HepG2 (cell line): ENCODE results near the gene CCNL1. TPM values are rescaled to one million over a fixed set of nuclear protein-coding genes. Genes with fewer than 3 reads are reported as not detected.

Source experiments
- DPF2 ChIP-seq: sonication (generic); formaldehyde crosslinking; IDR thresholded peaks from 2 replicates; pipeline ENCODE4 v1.4.0; 2020; ENCODE audit warnings: mild to moderate bottlenecking, low read depth, missing genetic modification reagents, borderline replicate concordance
- ELF3 ChIP-seq: IDR thresholded peaks from 2 replicates; pipeline ENCODE4 v1.6.1; 2016; ENCODE audit warnings: missing genetic modification reagents, missing compliant biosample characterization
- ESRRA ChIP-seq: sonication (generic); formaldehyde crosslinking; IDR thresholded peaks from 2 replicates; pipeline ENCODE4 v1.5.1; 2020; ENCODE audit warnings: mild to moderate bottlenecking, low read depth, missing genetic modification reagents
- GPBP1L1 ChIP-seq: sonication (generic); formaldehyde crosslinking; IDR thresholded peaks from 2 replicates; pipeline ENCODE4 v1.5.0; 2020; ENCODE audit warnings: mild to moderate bottlenecking, missing genetic modification reagents
- HNRNPLL ChIP-seq: fragments of 200-400 bp; formaldehyde crosslinking; IDR thresholded peaks from 2 replicates; pipeline ENCODE4 v1.6.1; 2017; ENCODE audit warnings: mild to moderate bottlenecking, low read depth, low read length; ENCODE audit not compliant: poor library complexity, severe bottlenecking
- IRF1 ChIP-seq: sonication (generic); formaldehyde crosslinking; IDR thresholded peaks from 2 replicates; pipeline ENCODE4 v1.4.0; 2020; ENCODE audit warnings: low read depth, mild to moderate bottlenecking, missing genetic modification reagents
- JUNB ChIP-seq: sonication (generic); formaldehyde crosslinking; IDR thresholded peaks from 2 replicates; pipeline ENCODE4 v1.8.0; 2022; ENCODE audit warnings: missing genetic modification reagents, mild to moderate bottlenecking, borderline replicate concordance
- MTERF4 ChIP-seq: sonication (generic); formaldehyde crosslinking; IDR thresholded peaks from 2 replicates; pipeline ENCODE4 v1.8.0; 2023; ENCODE audit warnings: mild to moderate bottlenecking, missing genetic modification reagents
- NFKBIZ ChIP-seq: IDR thresholded peaks from 2 replicates; pipeline ENCODE4 v1.6.1; 2018; ENCODE audit warnings: missing genetic modification reagents, missing compliant biosample characterization
- SOX13 ChIP-seq, 3 experiments: fragments of 450-650 bp in 1 of 3; sonication (generic) in 1 of 3; formaldehyde crosslinking in 1 of 3; IDR thresholded peaks in 2 of 3; conservative IDR thresholded peaks in 1 of 3; 2 replicates each; pipeline versions ENCODE4 v1.5.0 to v1.6.1; 2016 to 2020; ENCODE audit warnings: antibody characterized with exemption in 1 of 3, mild to moderate bottlenecking in 1 of 3, missing compliant biosample characterization in 1 of 3, missing genetic modification reagents in 1 of 3, moderate library complexity in 1 of 3
- SP2 ChIP-seq: sonication (generic); formaldehyde crosslinking; IDR thresholded peaks from 2 replicates; pipeline ENCODE4 v1.5.1; 2020; ENCODE audit warnings: mild to moderate bottlenecking, missing genetic modification reagents
- TBL1XR1 ChIP-seq: fragments of 150-350 bp; IDR thresholded peaks from 2 replicates; pipeline ENCODE4 v1.6.1; 2014; ENCODE audit warnings: borderline replicate concordance, low read length; ENCODE audit not compliant: partially characterized antibody
- TEAD3 ChIP-seq: optimal IDR thresholded peaks from 2 replicates; pipeline ENCODE3; 2016; ENCODE audit warnings: borderline replicate concordance
- ZBTB44 ChIP-seq: sonication (generic); formaldehyde crosslinking; IDR thresholded peaks from 2 replicates; pipeline ENCODE4 v1.4.0; 2020; ENCODE audit warnings: missing genetic modification reagents
- ZNF329 ChIP-seq: sonication (generic); formaldehyde crosslinking; IDR thresholded peaks from 2 replicates; pipeline ENCODE4 v1.9.0; 2021; ENCODE audit warnings: low read depth, mild to moderate bottlenecking, missing genetic modification reagents
- ZNF605 ChIP-seq: sonication (generic); formaldehyde crosslinking; IDR thresholded peaks from 2 replicates; pipeline ENCODE4 v1.8.0; 2022; ENCODE audit warnings: mild to moderate bottlenecking, missing genetic modification reagents
- ZNF691 ChIP-seq: sonication (generic); formaldehyde crosslinking; IDR thresholded peaks from 2 replicates; pipeline ENCODE4 v1.4.0; 2020; ENCODE audit warnings: missing genetic modification reagents, low read depth, mild to moderate bottlenecking, borderline replicate concordance
- polyA plus RNA-seq, 8 experiments: library from polyadenylated mRNA; depleted of rRNA in 3 of 8; stranded (reverse) in 7 of 8; unstranded in 1 of 8; fragments of >200 nt; fragmentation: Illumina TruSeq in 4 of 8; extraction: Trizol in 4 of 8; gene quantifications; 2 replicates each; pipeline versions ENCODE4 v1.2.1 to v1.2.3, GENCODE V29; 2011 to 2016; ENCODE audit warnings: low read depth in 4 of 8, missing spikeins in 1 of 8, mixed read lengths in 1 of 8; ENCODE audit not compliant: insufficient read depth in 1 of 8
- total RNA-seq, 5 experiments: library from RNA; depleted of rRNA; stranded (reverse); fragments of >200 nt; fragmentation: Illumina TruSeq; extraction: Trizol; gene quantifications; 2 replicates each; pipeline ENCODE4 v1.2.3, GENCODE V29; 2016; ENCODE audit warnings: low read depth in 1 of 5
- TF ChIP-seq, protein P1 (sequence below): sonication (generic); formaldehyde crosslinking; IDR thresholded peaks from 2 replicates; pipeline ENCODE4 v1.4.0; 2020; ENCODE audit warnings: low read depth, missing genetic modification reagents

The CCNL1 gene
- total and polyA plus RNA-seq, 2 of the 13 experiments (the other 11 are each of a cell fraction or from before 2014, with no cell fraction given), result 151 to 303 TPM

DNA sequence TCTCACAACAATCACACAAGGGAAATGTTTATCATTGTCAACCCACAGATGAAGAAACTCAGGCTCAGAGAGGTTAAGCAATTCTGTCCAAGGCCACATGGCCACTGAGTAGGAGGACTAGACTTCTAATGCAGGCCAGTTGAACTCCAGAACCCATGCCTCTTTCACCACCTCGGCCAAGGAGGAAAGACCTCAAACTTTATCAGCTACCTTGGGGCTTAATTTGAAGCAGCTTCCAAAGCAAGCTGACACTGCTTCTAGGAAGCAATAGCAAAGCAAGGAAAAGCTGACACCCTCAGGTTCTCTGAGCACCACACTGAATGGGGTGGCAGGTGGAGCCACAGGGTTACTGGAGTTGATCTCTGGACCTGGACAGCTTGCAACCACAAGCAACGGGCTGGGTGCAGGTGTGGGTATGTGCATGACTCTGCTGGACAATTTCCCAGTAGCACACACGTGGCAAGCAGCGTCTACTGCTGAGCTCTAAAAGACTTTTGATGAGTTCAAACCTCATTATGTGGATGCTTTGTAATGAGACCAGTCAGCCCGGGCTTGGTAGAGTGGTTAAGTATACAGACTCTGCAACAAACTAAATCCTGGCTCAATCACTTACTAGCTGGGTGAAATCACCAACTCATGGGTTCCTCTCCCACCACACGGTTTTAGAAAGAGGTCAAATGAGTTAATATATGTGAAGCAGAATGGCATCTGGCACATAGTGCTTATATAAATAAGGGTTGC is 23.1 kb downstream of the CCNL1 start (continued):
- no peak for TF ChIP-seq ZBTB44 (CRISPR knock-in tag)
- no peak for TF ChIP-seq JUNB (CRISPR knock-in tag)
- TF ChIP-seq SP2 (CRISPR knock-in tag), result no peak
- TF ChIP-seq DPF2, result peak; percentile 63
- TF ChIP-seq GPBP1L1, result no peak
- TF ChIP-seq ZNF605 (CRISPR knock-in tag), result peak; percentile 57; the same call in 1 of the 2 replicates
- no peak for TF ChIP-seq HNRNPLL
- peak; percentile 82 for TF ChIP-seq TEAD3 (CRISPR knock-in tag)
- no peak for TF ChIP-seq MTERF4 (CRISPR knock-in tag)
- peak; percentile 74; the same call in 1 of the 2 replicates for TF ChIP-seq NFKBIZ (CRISPR knock-in tag)
- no peak for TF ChIP-seq IRF1 (CRISPR knock-in tag)
- TF ChIP-seq, protein P1, sequence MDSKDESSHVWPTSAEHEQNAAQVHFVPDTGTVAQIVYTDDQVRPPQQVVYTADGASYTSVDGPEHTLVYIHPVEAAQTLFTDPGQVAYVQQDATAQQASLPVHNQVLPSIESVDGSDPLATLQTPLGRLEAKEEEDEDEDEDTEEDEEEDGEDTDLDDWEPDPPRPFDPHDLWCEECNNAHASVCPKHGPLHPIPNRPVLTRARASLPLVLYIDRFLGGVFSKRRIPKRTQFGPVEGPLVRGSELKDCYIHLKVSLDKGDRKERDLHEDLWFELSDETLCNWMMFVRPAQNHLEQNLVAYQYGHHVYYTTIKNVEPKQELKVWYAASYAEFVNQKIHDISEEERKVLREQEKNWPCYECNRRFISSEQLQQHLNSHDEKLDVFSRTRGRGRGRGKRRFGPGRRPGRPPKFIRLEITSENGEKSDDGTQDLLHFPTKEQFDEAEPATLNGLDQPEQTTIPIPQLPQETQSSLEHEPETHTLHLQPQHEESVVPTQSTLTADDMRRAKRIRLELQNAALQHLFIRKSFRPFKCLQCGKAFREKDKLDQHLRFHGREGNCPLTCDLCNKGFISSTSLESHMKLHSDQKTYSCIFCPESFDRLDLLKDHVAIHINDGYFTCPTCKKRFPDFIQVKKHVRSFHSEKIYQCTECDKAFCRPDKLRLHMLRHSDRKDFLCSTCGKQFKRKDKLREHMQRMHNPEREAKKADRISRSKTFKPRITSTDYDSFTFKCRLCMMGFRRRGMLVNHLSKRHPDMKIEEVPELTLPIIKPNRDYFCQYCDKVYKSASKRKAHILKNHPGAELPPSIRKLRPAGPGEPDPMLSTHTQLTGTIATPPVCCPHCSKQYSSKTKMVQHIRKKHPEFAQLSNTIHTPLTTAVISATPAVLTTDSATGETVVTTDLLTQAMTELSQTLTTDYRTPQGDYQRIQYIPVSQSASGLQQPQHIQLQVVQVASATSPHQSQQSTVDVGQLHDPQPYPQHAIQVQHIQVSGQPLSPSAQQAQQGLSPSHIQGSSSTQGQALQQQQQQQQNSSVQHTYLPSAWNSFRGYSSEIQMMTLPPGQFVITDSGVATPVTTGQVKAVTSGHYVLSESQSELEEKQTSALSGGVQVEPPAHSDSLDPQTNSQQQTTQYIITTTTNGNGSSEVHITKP (CRISPR knock-in tag), result 0 out of 2 replicates have a peak, but pooled peaks have one; percentile 29
- TF ChIP-seq ELF3 (CRISPR knock-in tag), result peak; percentile 76
- no peak for TF ChIP-seq ZNF329 (CRISPR knock-in tag)
- TF ChIP-seq SOX13 (IDR thresholded peaks at IDR 0.05), result 0 out of 2 replicates have a peak, but pooled peaks have one; percentile 34
- TF ChIP-seq SOX13 (CRISPR knock-in tag; conservative IDR thresholded peaks at IDR 0.05 in 1 of 2, IDR thresholded peaks at IDR 0.05 in 1 of 2), result peak in 1 of 2 experiments; percentile 55; a peak in 1 of 4 replicates
- TF ChIP-seq TBL1XR1, result no peak
- TF ChIP-seq ESRRA (CRISPR knock-in tag), result no peak
- peak; percentile 22; the same call in 1 of the 2 replicates for TF ChIP-seq ZNF691 (CRISPR knock-in tag)
